Endothelial cell of umbilical vein (primary cell): ENCODE measurements around the gene TMED5. TPM values are rescaled to one million over a fixed set of nuclear protein-coding genes. Genes with fewer than 3 reads are reported as not detected.

ENCODE experiments used
- BruUV-seq: library from RNA; stranded (reverse); fragments of 400-500 nt; replicated peaks from 2 replicates; lab custom pipeline; 2021; lab: Mats Ljungman, UMichigan
- CTCF ChIA-PET: fragments of 300-600, 350-600 bp; sonication (Branson Sonifier 250); formaldehyde crosslinking; loops from one replicate; lab custom pipeline; 2021; ENCODE audit warnings: antibody characterized with exemption, inconsistent platforms; lab: Charles Lee
- POLR2A ChIA-PET: fragments of 300-600, 350-600 bp; sonication (Branson Sonifier 250); formaldehyde crosslinking; loops from one replicate; lab custom pipeline; 2021; ENCODE audit warnings: antibody characterized with exemption, inconsistent platforms; lab: Charles Lee
- DNase-seq: peaks from one replicate; pipeline ENCODE4 v3.0.0-alpha.2; 2011; ENCODE audit warnings: low read depth, low spot score
- FAIRE-seq: peaks from 2 replicates; lab custom pipeline; 2011; peaks lifted over from hg19 to GRCh38; lab: Jason Lieb, UNC
- H2AFZ ChIP-seq: 2 replicates; pipeline ENCODE4 v1.6.0; 2012; ENCODE audit warnings: low read depth, low read length, control low read depth, inconsistent platforms
- H3K27ac ChIP-seq: 2 replicates; pipeline ENCODE4 v1.5.1; 2011; ENCODE audit warnings: low read depth, mild to moderate bottlenecking, control low read depth, low read length, moderate library complexity; ENCODE audit not compliant: insufficient read depth
- H3K27me3 ChIP-seq, 2 experiments: 2 replicates each; pipeline versions ENCODE4 v1.6.0 to v1.6.1; 2011; ENCODE audit warnings: low read length in 2 of 2, mixed read lengths in 1 of 2; ENCODE audit not compliant: control insufficient read depth in 2 of 2, insufficient read depth in 2 of 2
- H3K36me3 ChIP-seq, 2 experiments: 2 replicates in 1 of 2; 3 replicates in 1 of 2; pipeline ENCODE4 v1.5.1; 2011; ENCODE audit warnings: low read length in 2 of 2, mild to moderate bottlenecking in 1 of 2, moderate library complexity in 1 of 2; ENCODE audit not compliant: control insufficient read depth in 2 of 2, insufficient read depth in 2 of 2; ENCODE audit errors: extremely low read depth in 1 of 2
- H3K4me1 ChIP-seq: 3 replicates; pipeline ENCODE4 v1.5.1; 2011; ENCODE audit warnings: mild to moderate bottlenecking, low read length; ENCODE audit not compliant: control insufficient read depth, insufficient read depth; ENCODE audit errors: extremely low read depth
- H3K4me2 ChIP-seq: 2 replicates; pipeline ENCODE4 v1.6.1; 2011; ENCODE audit warnings: low read length, control low read depth, mixed read lengths; ENCODE audit not compliant: insufficient read depth
- H3K4me3 ChIP-seq, 3 experiments: fragments of 200-600 bp in 1 of 3; sonication (generic), shearing (Covaris generic) in 1 of 3; replicated peaks in 1 of 3; 2 replicates each; pipeline ENCODE4 v1.5.1; 2011 to 2016; ENCODE audit warnings: control low read depth in 3 of 3, low read length in 3 of 3, mild to moderate bottlenecking in 2 of 3, inconsistent platforms in 1 of 3, low read depth in 1 of 3, moderate library complexity in 1 of 3; ENCODE audit not compliant: insufficient read depth in 1 of 3
- H3K79me2 ChIP-seq: 2 replicates; pipeline ENCODE4 v1.6.0; 2012; ENCODE audit warnings: low read length, inconsistent platforms; ENCODE audit not compliant: control insufficient read depth, insufficient read depth
- H3K9ac ChIP-seq: replicated peaks from 2 replicates; pipeline ENCODE3; 2011; ENCODE audit warnings: low read length, control low read depth; ENCODE audit not compliant: insufficient read depth; ENCODE audit errors: extremely low read depth
- H3K9me1 ChIP-seq: replicated peaks from 3 replicates; pipeline ENCODE4 v1.6.0; 2011; ENCODE audit warnings: mild to moderate bottlenecking, low read length; ENCODE audit not compliant: control insufficient read depth, insufficient read depth; ENCODE audit errors: extremely low read depth
- H3K9me3 ChIP-seq: replicated peaks from 2 replicates; pipeline ENCODE4 v1.5.1; 2012; ENCODE audit warnings: low read length, inconsistent platforms; ENCODE audit not compliant: control insufficient read depth, insufficient read depth
- H4K20me1 ChIP-seq: replicated peaks from 2 replicates; pipeline ENCODE3; 2011; ENCODE audit warnings: mild to moderate bottlenecking, low read length; ENCODE audit not compliant: control insufficient read depth, insufficient read depth; ENCODE audit errors: extremely low read depth
- CTCF ChIP-seq, 2 donors: IDR thresholded peaks; 1 replicate in 1 of 2; 2 replicates in 1 of 2; pipeline ENCODE4 v1.5.1; 2011; ENCODE audit warnings: low read length in 2 of 2, mild to moderate bottlenecking in 2 of 2, moderate library complexity in 2 of 2, control low read depth in 1 of 2, inconsistent platforms in 1 of 2, low read depth in 1 of 2; ENCODE audit not compliant: insufficient read depth in 1 of 2; ENCODE audit errors: extremely low read depth in 1 of 2
- EZH2 ChIP-seq: IDR thresholded peaks from 2 replicates; pipeline ENCODE4 v1.6.1; 2012; ENCODE audit warnings: borderline replicate concordance, low read depth, mild to moderate bottlenecking, moderate library complexity, low read length, inconsistent platforms; ENCODE audit not compliant: severe bottlenecking
- FOS ChIP-seq: IDR thresholded peaks from 2 replicates; pipeline ENCODE4 v1.6.1; 2011; ENCODE audit warnings: mild to moderate bottlenecking, low read length, moderate library complexity, borderline replicate concordance; ENCODE audit not compliant: insufficient read depth
- GATA2 ChIP-seq: IDR thresholded peaks from 2 replicates; pipeline ENCODE4 v1.7.0; 2011; ENCODE audit warnings: low read depth, mild to moderate bottlenecking, moderate library complexity, mixed read lengths, low read length; ENCODE audit not compliant: insufficient read length, insufficient read depth
- JUN ChIP-seq: IDR thresholded peaks from 2 replicates; pipeline ENCODE4 v1.6.1; 2011; ENCODE audit warnings: borderline replicate concordance, low read depth; ENCODE audit not compliant: insufficient read length, insufficient read depth
- MAX ChIP-seq: IDR thresholded peaks from 2 replicates; pipeline ENCODE4 v1.6.1; 2011; ENCODE audit not compliant: insufficient read depth, insufficient read length
- MYC ChIP-seq: IDR thresholded peaks from one replicate; pipeline ENCODE4 v1.6.1; 2011; ENCODE audit warnings: mild to moderate bottlenecking, low read depth, low read length
- POLR2A ChIP-seq: IDR thresholded peaks from 2 replicates; pipeline ENCODE4 v1.6.1; 2012; ENCODE audit warnings: low read depth, mild to moderate bottlenecking, control low read depth, low read length
- POLR2AphosphoS5 ChIP-seq: IDR thresholded peaks from 2 replicates; pipeline ENCODE4 v1.6.1; 2012; ENCODE audit warnings: low read depth, mild to moderate bottlenecking, control low read depth, low read length, moderate library complexity; ENCODE audit not compliant: insufficient read depth
- dilution Hi-C: fragments of 300-500 bp; cut with MboI; formaldehyde crosslinking; loops from one replicate; pipeline ENCODE4 v1.15.0; 2019; ENCODE audit warnings: low sequenced_read_pairs; ENCODE audit not compliant: extremely low pct_ligation_motif_present
- intact Hi-C: fragments of 100-400 bp; cut with micrococcal nuclease; formaldehyde crosslinking; loops from one replicate; pipeline ENCODE4 v1.10.0; 2022
- polyA plus RNA-seq, 4 experiments: library from polyadenylated mRNA; depleted of rRNA in 3 of 4; stranded (reverse) in 3 of 4; unstranded in 1 of 4; fragments of >200 nt; gene quantifications; 2 replicates each; pipeline versions ENCODE4 v1.2.1 to v1.2.3, GENCODE V29; 2011 to 2012; ENCODE audit warnings: missing spikeins in 1 of 4
- total RNA-seq: library from RNA; stranded (reverse); gene quantifications from 2 replicates; pipeline ENCODE4 v1.2.3, GENCODE V29; 2021

The TMED5 gene
- total and polyA plus RNA-seq, 2 donors (not counting 3 experiments of a cell fraction or from before 2014, with no cell fraction given): 24.2 to 51.2 TPM

GRCh38 chr1:93111065-93111464, 69.1 kb downstream of the TMED5 start:
- TF ChIP-seq EZH2 (no peak), POLR2A (no peak), MAX (no peak), JUN (no peak), CTCF (IDR thresholded peaks at IDR 0.05; ENCODE audit: extremely low read depth in 1 of 2, insufficient read depth in 1 of 2, low read depth in 1 of 2, low read length in 2 of 2) (no peak), FOS (no peak), GATA2 (no peak), POLR2AphosphoS5 (no peak), MYC (no peak)
- Histone ChIP-seq H3K9me1 (no peaks in the 10 kb centered on the region), H3K4me3 (no peak overlapping the region), H4K20me1 (peaks cover 7% of the 10 kb centered on the region), H3K79me2 (peaks cover 70% of the 10 kb centered on the region), H3K9ac (no peak overlapping the region), H3K9me3 (no peaks in the 10 kb centered on the region), H3K4me2 (no peak overlapping the region), H3K36me3 (no peaks in the 10 kb centered on the region), H3K27me3 (no peaks in the 10 kb centered on the region), H3K4me1 (no peaks in the 10 kb centered on the region), H3K27ac (no peak overlapping the region), H2AFZ (no peak overlapping the region)
- dilution Hi-C loops (no loop called here), intact Hi-C loops (no loop called here)
- no peak for DNase-seq
- no peak for FAIRE-seq
- ChIA-PET CTCF (interaction anchor here (1.0 kb wide), 1 partner anchor 46 kb away, joined by 3 read pairs; no protein-coding TSS in a partner anchor), POLR2A (no interaction called here)
- no TSS peak for BruUV-seq
